Mesodermal cell (in vitro differentiated cells): ENCODE measurements around the gene PEX3.
"Not testable (repeated sequence)": the region's sequence is repeated elsewhere in the genome, so short reads cannot be mapped to it uniquely, and the experiment has no call there.

ENCODE experiments used
- H3K27ac ChIP-seq: 2 replicates; pipeline ENCODE4 v1.7.0; 2013; ENCODE audit warnings: mild to moderate bottlenecking, low read depth, low read length, moderate library complexity; ENCODE audit not compliant: severe bottlenecking
- H3K36me3 ChIP-seq: 2 replicates; pipeline ENCODE4 v1.7.1; 2013; ENCODE audit warnings: mild to moderate bottlenecking, low read length, moderate library complexity; ENCODE audit not compliant: control insufficient read depth, insufficient read depth
- H3K4me1 ChIP-seq: one replicate; pipeline ENCODE4 v1.7.1; 2013; ENCODE audit warnings: mild to moderate bottlenecking, low read length; ENCODE audit not compliant: insufficient read depth, control insufficient read depth, poor library complexity, severe bottlenecking
- H3K4me3 ChIP-seq: 2 replicates; pipeline ENCODE4 v1.7.0; 2013; ENCODE audit warnings: low read length, control low read depth, mild to moderate bottlenecking; ENCODE audit not compliant: insufficient read depth, poor library complexity, severe bottlenecking; ENCODE audit errors: extremely low read depth
- H3K9me3 ChIP-seq: 2 replicates; pipeline ENCODE4 v1.7.1; 2013; ENCODE audit warnings: mild to moderate bottlenecking, low read length, moderate library complexity; ENCODE audit not compliant: control insufficient read depth
- WGBS, 2 experiments: methylation state at CpG; one replicate each; pipeline ENCODE4 v1.1.5; 2013; ENCODE audit warnings: missing lambda C conversion rate in 2 of 2; ENCODE audit not compliant: insufficient coverage in 2 of 2; 5-methylcytosine and 5-hydroxymethylcytosine counted together

The PEX3 gene

GRCh38 chr6:143449082-143449713 is 1.4 kb upstream of the PEX3 start:
- 67 to 88% methylated on average over 1 to 3 of the region's 6 CpGs for WGBS, 2 experiments
- peaks cover 4% of the 10 kb centered on the region for H3K36me3 ChIP-seq
- H3K4me3 ChIP-seq: peak overlapping the region; percentile 84
- H3K27ac ChIP-seq: no peak overlapping the region
- no peaks in the 10 kb centered on the region for H3K4me1 ChIP-seq
- no peaks in the 10 kb centered on the region for H3K9me3 ChIP-seq

GRCh38 chr6:143449714-143450452 is 722 bp upstream of the PEX3 start:
- H3K4me3 ChIP-seq: peak overlapping the region; percentile 84
- H3K9me3 ChIP-seq: no peaks in the 10 kb centered on the region
- no peaks in the 10 kb centered on the region for H3K4me1 ChIP-seq
- WGBS, 2 experiments: 24 to 67% methylated on average over 2 to 3 of the region's 19 CpGs
- peak overlapping the region; percentile 65 for H3K27ac ChIP-seq
- peaks cover 4% of the 10 kb centered on the region for H3K36me3 ChIP-seq

- H3K9me3 ChIP-seq: no peaks in the 10 kb centered on the region
- WGBS, 2 experiments: 71% methylated on average over 2 of the region's 4 CpGs; no CpG with 5 or more reads in 1 of the 2 experiments
- peak overlapping the region; percentile 84 for H3K4me3 ChIP-seq
- H3K27ac ChIP-seq: no peak overlapping the region
- no peaks in the 10 kb centered on the region for H3K4me1 ChIP-seq
- H3K36me3 ChIP-seq: peaks cover 4% of the 10 kb centered on the region
These were observed 926 bp downstream of the PEX3 start for GRCh38 chr6:143451531-143451930.

- H3K4me1 ChIP-seq: peaks cover 3% of the 10 kb centered on the region
- H3K4me3 ChIP-seq: no peak overlapping the region
- no peak overlapping the region for H3K27ac ChIP-seq
- no peaks in the 10 kb centered on the region for H3K9me3 ChIP-seq
- H3K36me3 ChIP-seq: peaks cover 4% of the 10 kb centered on the region
- 40% methylated on average over 1 of the region's 2 CpGs; no CpG with 5 or more reads in 1 of the 2 experiments for WGBS, 2 experiments
These were observed 7.2 kb downstream of the PEX3 start for GRCh38 chr6:143457563-143458359.

- Histone ChIP-seq H3K36me3 (no peaks in the 10 kb centered on the region), H3K27ac (no peak overlapping the region), H3K4me3 (no peak overlapping the region), H3K9me3 (no peaks in the 10 kb centered on the region), H3K4me1 (no peaks in the 10 kb centered on the region)
- WGBS, 2 experiments: 80 to 94% methylated on average over 1 to 2 of the region's 2 CpGs
These were observed 14.9 kb downstream of the PEX3 start for GRCh38 chr6:143465546-143465945.

GRCh38 chr6:143468026-143468425 is 17.4 kb downstream of the PEX3 start:
- H3K4me3 ChIP-seq: no peak overlapping the region
- H3K36me3 ChIP-seq: peaks cover 7% of the 10 kb centered on the region
- H3K27ac ChIP-seq: no peak overlapping the region
- H3K9me3 ChIP-seq: no peaks in the 10 kb centered on the region
- H3K4me1 ChIP-seq: no peaks in the 10 kb centered on the region

GRCh38 chr6:143468823-143469222 is 18.2 kb downstream of the PEX3 start:
- WGBS, 2 experiments: 100% methylated on average over 1 of the region's 2 CpGs; no CpG with 5 or more reads in 1 of the 2 experiments
- H3K27ac ChIP-seq, H3K9me3 ChIP-seq, H3K4me3 ChIP-seq, H3K36me3 ChIP-seq, H3K4me1 ChIP-seq: not testable (repeated sequence)

GRCh38 chr6:143471822-143472221 is 21.2 kb downstream of the PEX3 start:
- Histone ChIP-seq H3K4me3 (no peak overlapping the region), H3K9me3 (no peaks in the 10 kb centered on the region), H3K27ac (no peak overlapping the region), H3K4me1 (no peaks in the 10 kb centered on the region), H3K36me3 (peaks cover 22% of the 10 kb centered on the region)
- 100% methylated on average over 1 of the region's 1 CpG; no CpG with 5 or more reads in 1 of the 2 experiments for WGBS, 2 experiments

- H3K9me3 ChIP-seq: no peaks in the 10 kb centered on the region
- no peak overlapping the region for H3K4me3 ChIP-seq
- H3K4me1 ChIP-seq: no peaks in the 10 kb centered on the region
- peaks cover 36% of the 10 kb centered on the region for H3K36me3 ChIP-seq
- WGBS, 2 experiments: 75 to 80% methylated on average over 1 of the region's 1 CpG
- H3K27ac ChIP-seq: no peak overlapping the region
These were observed 25.9 kb downstream of the PEX3 start for GRCh38 chr6:143476545-143476944.

GRCh38 chr6:143478479-143479062 is 28.0 kb downstream of the PEX3 start:
- Histone ChIP-seq H3K4me1 (no peaks in the 10 kb centered on the region), H3K9me3 (no peaks in the 10 kb centered on the region), H3K4me3 (no peak overlapping the region), H3K36me3 (peaks cover 28% of the 10 kb centered on the region), H3K27ac (no peak overlapping the region)
- WGBS, 2 experiments: no CpG with 5 or more reads among the region's 3 CpGs
